Fibroblast of lung (primary cell): Measurements from ENCODE around the gene CD300H. TPM values are rescaled to one million over a fixed set of nuclear protein-coding genes. Genes with fewer than 3 reads are reported as not detected.
"Not testable (repeated sequence)": the region's sequence is repeated elsewhere in the genome, so short reads cannot be mapped to it uniquely, and the experiment has no call there.

Experiments
- DNase-seq, 2 donors: peaks; one replicate each; pipeline versions ENCODE4 v3.0.0 to v3.0.0-alpha.2; 2010; ENCODE audit warnings: low read depth in 2 of 2
- H2AFZ ChIP-seq: 2 replicates; pipeline ENCODE4 v1.5.1; 2012; ENCODE audit warnings: low read length, control low read depth, inconsistent platforms
- H3K27ac ChIP-seq: 2 replicates; pipeline ENCODE4 v1.5.1; 2011; ENCODE audit warnings: low read length, control low read depth; ENCODE audit not compliant: insufficient read depth
- H3K27me3 ChIP-seq: 2 replicates; pipeline ENCODE4 v1.5.1; 2011; ENCODE audit warnings: mild to moderate bottlenecking, low read length; ENCODE audit not compliant: control insufficient read depth, insufficient read depth
- H3K36me3 ChIP-seq: 2 replicates; pipeline ENCODE4 v1.5.1; 2011; ENCODE audit warnings: low read length; ENCODE audit not compliant: control insufficient read depth, insufficient read depth
- H3K4me1 ChIP-seq: 2 replicates; pipeline ENCODE4 v1.5.1; 2011; ENCODE audit warnings: low read length; ENCODE audit not compliant: control insufficient read depth, insufficient read depth; ENCODE audit errors: extremely low read depth
- H3K4me2 ChIP-seq: 2 replicates; pipeline ENCODE4 v1.5.1; 2011; ENCODE audit warnings: low read length, control low read depth; ENCODE audit not compliant: insufficient read depth; ENCODE audit errors: extremely low read depth
- H3K4me3 ChIP-seq, 4 experiments: fragments of 200-600 bp in 1 of 4; sonication (generic) in 1 of 4; replicated peaks in 1 of 4; 2 replicates each; pipeline ENCODE4 v1.5.1; 2011 to 2016; ENCODE audit warnings: low read length in 4 of 4, low read depth in 3 of 4, mild to moderate bottlenecking in 3 of 4, control low read depth in 2 of 4, inconsistent platforms in 1 of 4, mixed read lengths in 1 of 4; ENCODE audit not compliant: insufficient read depth in 1 of 4; ENCODE audit errors: control extremely low read depth in 1 of 4
- H3K79me2 ChIP-seq: 2 replicates; pipeline ENCODE4 v1.5.1; 2012; ENCODE audit warnings: mild to moderate bottlenecking, low read length, inconsistent platforms; ENCODE audit not compliant: control insufficient read depth, insufficient read depth
- H3K9ac ChIP-seq: 2 replicates; pipeline ENCODE4 v1.5.1; 2011; ENCODE audit warnings: mild to moderate bottlenecking, low read length, control low read depth; ENCODE audit not compliant: insufficient read depth
- H3K9me3 ChIP-seq: 2 replicates; pipeline ENCODE4 v1.5.1; 2012; ENCODE audit warnings: low read depth, low read length; ENCODE audit not compliant: control insufficient read depth, insufficient read depth
- H4K20me1 ChIP-seq: 2 replicates; pipeline ENCODE4 v1.5.1; 2011; ENCODE audit warnings: low read length; ENCODE audit not compliant: control insufficient read depth, insufficient read depth; ENCODE audit errors: extremely low read depth
- EZH2 ChIP-seq: IDR thresholded peaks from 2 replicates; pipeline ENCODE4 v1.5.1; 2012; ENCODE audit warnings: low read length, control low read depth, mild to moderate bottlenecking; ENCODE audit errors: missing control alignments
- polyA plus RNA-seq, 2 donors: library from polyadenylated mRNA; depleted of rRNA in 1 of 2; stranded (reverse) in 1 of 2; unstranded in 1 of 2; fragments of >200 nt; gene quantifications; 2 replicates each; pipeline ENCODE4 v1.2.1, GENCODE V29; 2011 to 2012; ENCODE audit warnings: missing spikeins in 1 of 2
- total RNA-seq: library from RNA; depleted of rRNA; stranded (reverse); fragments of >200 nt; gene quantifications from 2 replicates; pipeline ENCODE4 v1.2.1, GENCODE V29; 2014
- TF ChIP-seq, protein P1 (sequence below), 2 donors: IDR thresholded peaks in 1 of 2; conservative IDR thresholded peaks in 1 of 2; 1 replicate in 1 of 2; 2 replicates in 1 of 2; pipeline ENCODE4 v1.5.1; 2011 to 2012; ENCODE audit warnings: low read length in 2 of 2, control low read depth in 1 of 2, inconsistent platforms in 1 of 2, low read depth in 1 of 2, mild to moderate bottlenecking in 1 of 2

The CD300H gene
- total and polyA plus RNA-seq, 2 donors (not counting 1 experiment from before 2014, with no cell fraction given), result not detected

DNA sequence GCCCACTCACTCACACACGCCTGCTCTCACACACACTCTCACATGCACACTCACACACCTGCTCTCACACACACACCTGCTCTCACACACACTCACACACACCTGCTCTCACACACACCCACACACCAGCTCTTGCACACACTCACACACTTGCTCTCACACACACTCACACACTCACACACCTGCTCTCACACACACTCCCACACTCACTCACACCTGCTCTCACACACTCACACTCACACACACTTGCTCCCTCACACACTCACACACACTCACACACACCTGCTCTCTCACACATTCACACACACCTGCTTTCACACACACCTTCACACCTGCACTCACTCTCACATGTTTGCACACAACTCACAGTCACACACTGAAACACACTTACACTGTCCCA is 4.0 kb downstream of the CD300H start:
- H3K4me2 ChIP-seq, result no peak overlapping the region
- no peak for TF ChIP-seq EZH2
- TF ChIP-seq, protein P1, sequence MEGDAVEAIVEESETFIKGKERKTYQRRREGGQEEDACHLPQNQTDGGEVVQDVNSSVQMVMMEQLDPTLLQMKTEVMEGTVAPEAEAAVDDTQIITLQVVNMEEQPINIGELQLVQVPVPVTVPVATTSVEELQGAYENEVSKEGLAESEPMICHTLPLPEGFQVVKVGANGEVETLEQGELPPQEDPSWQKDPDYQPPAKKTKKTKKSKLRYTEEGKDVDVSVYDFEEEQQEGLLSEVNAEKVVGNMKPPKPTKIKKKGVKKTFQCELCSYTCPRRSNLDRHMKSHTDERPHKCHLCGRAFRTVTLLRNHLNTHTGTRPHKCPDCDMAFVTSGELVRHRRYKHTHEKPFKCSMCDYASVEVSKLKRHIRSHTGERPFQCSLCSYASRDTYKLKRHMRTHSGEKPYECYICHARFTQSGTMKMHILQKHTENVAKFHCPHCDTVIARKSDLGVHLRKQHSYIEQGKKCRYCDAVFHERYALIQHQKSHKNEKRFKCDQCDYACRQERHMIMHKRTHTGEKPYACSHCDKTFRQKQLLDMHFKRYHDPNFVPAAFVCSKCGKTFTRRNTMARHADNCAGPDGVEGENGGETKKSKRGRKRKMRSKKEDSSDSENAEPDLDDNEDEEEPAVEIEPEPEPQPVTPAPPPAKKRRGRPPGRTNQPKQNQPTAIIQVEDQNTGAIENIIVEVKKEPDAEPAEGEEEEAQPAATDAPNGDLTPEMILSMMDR (conservative IDR thresholded peaks at IDR 0.05 in 1 of 2, IDR thresholded peaks at IDR 0.05 in 1 of 2; ENCODE audit: low read depth in 1 of 2, low read length in 2 of 2), result no peak
- H3K4me3 ChIP-seq, result no peak overlapping the region
- H3K36me3 ChIP-seq, result no peaks in the 10 kb centered on the region
- H3K9ac ChIP-seq, result no peak overlapping the region
- no peaks in the 10 kb centered on the region for H3K27me3 ChIP-seq
- H2AFZ ChIP-seq, result no peak overlapping the region
- H3K27ac ChIP-seq, result no peak overlapping the region
- H3K79me2 ChIP-seq, result no peaks in the 10 kb centered on the region
- DNase-seq, result no peak
- no peaks in the 10 kb centered on the region for H3K4me1 ChIP-seq
- H3K9me3 ChIP-seq, result no peaks in the 10 kb centered on the region
- no peaks in the 10 kb centered on the region for H4K20me1 ChIP-seq

DNA sequence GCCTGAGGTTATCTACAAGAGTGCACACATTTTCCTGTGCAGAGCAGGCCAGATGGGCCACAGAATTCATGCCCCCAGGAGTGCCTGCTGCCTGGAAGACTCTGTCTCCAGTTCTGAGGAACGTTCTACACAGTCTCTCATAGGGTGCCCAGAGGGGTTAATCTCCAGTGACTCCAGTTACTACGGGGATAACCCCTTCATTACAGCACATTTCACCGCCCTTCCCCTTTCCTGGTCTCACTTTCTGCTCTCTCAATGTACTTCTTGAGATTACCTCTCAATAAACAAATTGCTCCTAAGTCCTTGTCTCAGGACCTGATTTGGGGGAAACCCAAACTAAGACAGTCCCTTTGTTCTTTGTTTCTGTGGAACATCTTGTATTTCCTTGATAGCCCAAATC is 5.7 kb downstream of the CD300H start:
- no peaks in the 10 kb centered on the region for H3K79me2 ChIP-seq
- H3K4me3 ChIP-seq, result no peak overlapping the region
- H2AFZ ChIP-seq, result no peak overlapping the region
- no peaks in the 10 kb centered on the region for H3K9me3 ChIP-seq
- no peaks in the 10 kb centered on the region for H3K4me1 ChIP-seq
- DNase-seq, result no peak
- no peak overlapping the region for H3K9ac ChIP-seq
- no peaks in the 10 kb centered on the region for H3K36me3 ChIP-seq
- no peaks in the 10 kb centered on the region for H4K20me1 ChIP-seq
- no peak overlapping the region for H3K4me2 ChIP-seq
- TF ChIP-seq, protein P1 (conservative IDR thresholded peaks at IDR 0.05 in 1 of 2, IDR thresholded peaks at IDR 0.05 in 1 of 2; ENCODE audit: low read depth in 1 of 2, low read length in 2 of 2), result no peak
- no peak for TF ChIP-seq EZH2
- no peaks in the 10 kb centered on the region for H3K27me3 ChIP-seq
- no peak overlapping the region for H3K27ac ChIP-seq

DNA sequence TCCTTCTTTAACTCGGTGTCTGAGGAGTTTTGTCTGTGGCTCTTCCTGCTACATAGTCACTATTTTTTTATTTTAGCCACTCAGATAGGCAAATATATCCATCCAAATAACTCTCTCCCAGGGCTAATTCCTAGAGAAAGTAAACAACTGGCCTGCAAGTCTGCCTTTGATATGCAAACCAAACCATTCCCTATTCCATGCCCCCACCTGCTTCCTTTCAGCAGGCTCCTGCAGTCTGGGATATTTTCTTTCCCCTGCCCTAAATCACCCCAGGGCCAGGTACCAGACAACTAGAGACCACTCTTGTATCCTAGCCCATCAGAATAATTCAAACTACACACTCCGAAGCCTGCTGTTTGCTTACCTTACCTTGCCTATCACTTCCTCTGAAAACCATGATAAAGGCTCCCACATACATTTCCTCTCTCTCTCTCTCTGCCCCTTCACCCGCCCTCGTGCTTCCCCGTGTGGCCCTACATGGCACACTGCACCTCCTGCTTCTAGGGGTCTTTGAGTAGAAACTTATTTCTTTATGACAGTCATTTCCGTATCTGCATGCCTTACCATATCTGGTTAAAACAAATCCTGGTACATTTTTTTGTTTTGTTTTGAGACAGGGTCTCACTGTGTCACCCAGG is 8.3 kb downstream of the CD300H start:
- TF ChIP-seq EZH2, result no peak
- TF ChIP-seq, protein P1 (conservative IDR thresholded peaks at IDR 0.05 in 1 of 2, IDR thresholded peaks at IDR 0.05 in 1 of 2; ENCODE audit: low read depth in 1 of 2, low read length in 2 of 2), result no peak
- Histone ChIP-seq H3K4me1 (no peaks in the 10 kb centered on the region), H2AFZ (no peak overlapping the region), H3K27ac (no peak overlapping the region), H3K9ac (no peak overlapping the region), H3K36me3 (no peaks in the 10 kb centered on the region), H3K9me3 (no peaks in the 10 kb centered on the region), H3K79me2 (no peaks in the 10 kb centered on the region), H3K27me3 (no peaks in the 10 kb centered on the region), H3K4me3 (no peak overlapping the region), H3K4me2 (no peak overlapping the region), H4K20me1 (no peaks in the 10 kb centered on the region)
- no peak for DNase-seq

DNA sequence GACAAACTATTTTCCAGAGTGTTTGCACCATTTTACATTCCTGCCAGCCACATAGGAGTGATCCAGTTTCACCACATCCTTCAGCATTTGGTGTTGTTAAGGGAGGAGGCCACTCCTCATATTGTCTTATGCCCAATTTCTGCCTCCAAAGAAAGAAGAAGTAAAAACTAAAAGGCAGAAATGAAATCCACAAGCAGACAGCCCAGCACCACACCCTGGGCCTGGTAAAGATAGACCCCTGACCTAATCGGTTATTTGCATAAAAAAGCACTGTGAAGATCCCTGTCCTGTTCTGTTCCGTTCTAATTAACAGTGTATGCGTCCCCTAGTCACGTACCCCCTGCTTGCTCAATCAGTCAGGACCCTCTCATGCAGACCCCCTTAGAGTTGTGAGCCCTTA is 8.9 kb downstream of the CD300H start:
- H3K27ac ChIP-seq, H4K20me1 ChIP-seq, H3K4me3 ChIP-seq, H3K9ac ChIP-seq, H3K4me2 ChIP-seq, H3K4me1 ChIP-seq, H2AFZ ChIP-seq, H3K36me3 ChIP-seq, DNase-seq, H3K27me3 ChIP-seq, H3K79me2 ChIP-seq, H3K9me3 ChIP-seq: not testable (repeated sequence)
